Stimulated activated CD8-positive, alpha-beta memory T cell treated with anti-CD3 and anti-CD28 coated beads, Interleukin-7, amount 100 ng/mL, for 24 hours (primary cell): ENCODE results near the gene GOLIM4.
A peak's percentile ranks its signal among the peaks of the same experiment; 100 is the strongest.
"Not testable (repeated sequence)": the region's sequence is repeated elsewhere in the genome, so short reads cannot be mapped to it uniquely, and the experiment has no call there.

Experiments
- DNase-seq: peaks from one replicate; pipeline ENCODE4 v3.0.0-alpha.2; 2020; ENCODE audit warnings: low read depth

GOLIM4 gene

DNA sequence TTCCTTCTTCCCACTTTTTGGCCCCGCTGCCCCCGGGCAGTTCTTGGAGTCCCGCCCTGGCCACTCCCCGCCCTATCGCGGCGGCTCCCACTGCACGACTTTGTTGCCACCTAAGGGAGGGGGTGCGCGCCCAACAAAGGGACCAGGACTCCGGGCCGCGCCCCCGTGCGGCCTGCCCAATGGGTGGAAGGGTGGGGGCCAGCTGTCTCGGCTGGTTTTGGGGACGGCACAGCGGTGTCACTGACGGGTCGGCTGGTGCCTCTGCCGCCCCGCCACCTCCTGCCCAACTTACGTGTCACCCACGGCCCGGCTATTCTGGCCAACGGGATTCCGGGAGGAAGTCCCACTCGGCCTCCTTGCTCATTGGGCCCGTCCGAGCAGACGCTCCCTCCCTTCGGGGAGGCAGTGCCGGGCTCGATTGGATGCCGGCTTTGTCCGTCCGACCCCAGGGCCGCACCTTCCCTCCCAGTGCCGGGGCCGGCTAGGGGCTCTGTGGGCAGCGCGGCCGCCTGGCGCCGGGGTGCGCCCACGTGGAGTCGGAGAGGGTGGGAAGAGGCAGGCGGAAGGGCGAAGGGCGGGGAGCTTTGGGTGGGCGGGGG lies at the start of gene GOLIM4:
GOLIM4 (minus strand) TSS at position 314 of the 599 bp plus-strand sequence. CDS start 639 bp downstream, outside the sequence.
- DNase-seq, result peak; percentile 29

- DNase-seq, result no peak
These were observed 45.8 kb upstream of the GOLIM4 start for GRCh38 chr3:168141405-168141998.

DNA sequence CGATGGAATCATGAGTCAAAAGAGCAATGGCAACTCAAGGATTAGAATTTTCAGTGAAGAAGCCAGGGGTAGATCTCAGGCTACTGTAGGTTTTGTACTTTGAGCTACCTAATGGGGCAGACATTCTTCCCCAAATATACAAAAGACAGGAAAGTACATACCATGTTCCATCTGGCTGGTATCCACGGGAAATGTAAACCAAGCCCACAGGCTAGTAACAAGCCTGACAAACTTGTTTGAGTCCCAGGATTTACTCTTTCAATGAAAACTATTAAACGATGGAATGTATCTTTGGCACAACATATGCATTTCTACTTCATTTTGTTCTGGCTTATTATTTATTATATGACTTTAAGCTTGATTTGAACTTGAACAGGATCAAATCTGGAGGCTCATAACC lies 44.2 kb upstream of the GOLIM4 start:
- DNase-seq, result no peak

DNA sequence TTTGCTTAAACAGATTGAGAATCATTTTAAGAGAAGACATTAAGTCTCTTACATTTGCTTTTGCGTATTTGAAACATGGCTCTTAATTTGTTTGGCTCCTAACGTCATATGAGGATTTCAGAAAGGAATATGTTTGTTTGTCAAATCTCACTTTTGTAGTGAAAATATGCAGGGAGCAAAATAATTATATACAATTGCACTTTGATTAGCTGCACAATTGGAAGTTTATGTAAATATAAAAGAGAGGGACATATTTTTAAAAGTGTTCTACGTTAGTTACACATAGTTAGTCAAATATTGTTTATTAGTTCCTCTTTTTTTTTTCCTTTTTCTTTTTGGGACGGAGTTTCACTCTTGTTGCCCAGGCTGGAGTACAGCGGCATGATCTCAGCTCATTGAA lies 42.7 kb upstream of the GOLIM4 start:
- DNase-seq, result no peak

DNA sequence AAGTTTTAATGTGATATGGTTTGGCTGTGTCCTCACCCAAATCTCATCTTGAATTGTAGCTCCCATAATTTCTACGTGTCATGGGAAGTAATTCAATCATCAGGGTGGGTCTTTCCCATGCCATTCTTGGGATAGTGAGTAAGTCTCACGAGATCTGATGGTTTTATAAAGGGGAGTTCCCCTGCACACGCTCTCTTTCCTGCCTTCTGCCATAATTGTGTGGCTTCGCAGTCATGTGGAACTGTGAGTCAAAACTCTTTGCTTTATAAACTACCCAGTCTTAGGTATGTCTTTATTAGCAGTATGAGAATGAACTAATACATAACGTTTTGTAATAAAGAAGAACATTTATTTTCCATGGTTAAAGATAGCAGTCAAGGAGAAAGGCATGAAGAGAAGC lies 39.2 kb upstream of the GOLIM4 start:
- no peak for DNase-seq

DNA sequence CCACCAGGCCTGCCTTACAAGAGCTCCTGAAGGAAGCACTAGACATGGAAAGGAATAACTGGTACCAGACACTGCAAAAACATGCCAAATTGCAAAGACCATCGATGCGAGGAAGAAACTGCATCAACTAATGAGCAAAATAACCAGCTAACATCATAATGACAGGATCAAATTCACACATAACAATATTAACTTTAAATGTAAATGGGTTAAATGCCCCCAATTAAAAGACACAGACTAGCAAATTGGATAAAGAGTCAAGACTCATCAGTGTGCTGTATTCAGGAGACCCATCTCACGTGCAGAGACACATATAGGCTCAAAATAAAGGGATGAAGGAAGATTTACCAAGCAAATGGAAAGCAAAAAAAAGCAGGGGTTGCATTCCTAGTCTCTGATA lies 34.5 kb upstream of the GOLIM4 start:
- not testable (repeated sequence) for DNase-seq

DNA sequence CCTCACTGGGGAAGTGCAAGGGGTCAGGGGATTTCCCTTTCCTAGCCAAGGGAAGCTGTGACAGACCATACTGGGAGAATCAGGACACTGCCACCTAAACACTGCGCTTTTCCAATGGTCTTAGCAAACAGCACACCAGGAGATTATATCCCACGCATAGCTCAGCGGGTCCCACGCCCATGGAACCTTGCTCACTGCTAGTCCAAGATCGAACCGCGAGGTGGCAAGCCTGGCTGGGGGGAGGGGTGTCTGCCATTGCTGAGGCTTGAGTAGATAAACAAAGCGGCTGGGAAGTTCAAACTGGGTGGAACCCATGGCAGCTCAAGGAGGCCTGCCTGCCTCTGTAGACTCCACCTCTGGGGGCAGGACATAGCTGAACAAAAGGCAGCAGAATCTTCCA lies 32.7 kb upstream of the GOLIM4 start:
- not testable (repeated sequence) for DNase-seq

DNA sequence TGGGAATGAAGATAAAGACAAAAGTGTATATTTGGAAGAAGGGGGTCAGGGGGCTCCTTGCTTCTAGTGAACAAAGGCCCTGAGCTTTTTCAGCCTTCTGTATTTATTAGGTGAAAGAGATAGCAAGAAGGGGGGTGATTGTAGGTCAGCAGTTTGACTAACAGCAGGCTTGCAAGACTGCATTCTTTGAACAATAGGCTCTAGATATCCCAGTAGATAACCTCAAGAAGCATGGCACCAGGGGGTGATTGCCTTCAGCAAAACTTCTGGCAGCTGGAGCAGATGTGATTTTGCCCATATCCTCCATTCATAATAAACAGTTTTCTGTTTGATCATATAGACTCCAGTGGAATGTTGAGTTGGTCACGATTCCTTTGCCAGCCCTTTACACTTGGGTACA lies 31.7 kb upstream of the GOLIM4 start:
- DNase-seq, result no peak

- DNase-seq, result no peak
These were observed 29.1 kb upstream of the GOLIM4 start for GRCh38 chr3:168124791-168125190.

DNA sequence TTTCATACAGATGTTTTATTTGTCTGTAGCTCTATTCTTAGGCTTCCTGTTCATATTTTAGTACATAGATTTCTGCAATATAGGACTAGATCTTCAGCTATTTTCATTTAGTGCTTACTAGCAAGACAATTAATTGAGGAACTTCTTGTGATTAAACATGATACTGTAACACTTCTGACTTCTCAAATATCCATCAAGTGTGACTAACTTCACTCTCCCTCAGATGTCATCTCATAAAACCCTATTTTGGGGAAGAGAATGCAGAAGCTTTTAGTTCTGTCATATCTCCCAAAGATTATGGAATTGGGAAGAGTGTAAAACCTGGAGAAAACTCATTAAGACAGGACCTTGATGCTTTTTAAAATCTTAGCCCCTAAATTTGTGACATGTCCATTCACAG lies 28.6 kb upstream of the GOLIM4 start:
- DNase-seq, result no peak

DNA sequence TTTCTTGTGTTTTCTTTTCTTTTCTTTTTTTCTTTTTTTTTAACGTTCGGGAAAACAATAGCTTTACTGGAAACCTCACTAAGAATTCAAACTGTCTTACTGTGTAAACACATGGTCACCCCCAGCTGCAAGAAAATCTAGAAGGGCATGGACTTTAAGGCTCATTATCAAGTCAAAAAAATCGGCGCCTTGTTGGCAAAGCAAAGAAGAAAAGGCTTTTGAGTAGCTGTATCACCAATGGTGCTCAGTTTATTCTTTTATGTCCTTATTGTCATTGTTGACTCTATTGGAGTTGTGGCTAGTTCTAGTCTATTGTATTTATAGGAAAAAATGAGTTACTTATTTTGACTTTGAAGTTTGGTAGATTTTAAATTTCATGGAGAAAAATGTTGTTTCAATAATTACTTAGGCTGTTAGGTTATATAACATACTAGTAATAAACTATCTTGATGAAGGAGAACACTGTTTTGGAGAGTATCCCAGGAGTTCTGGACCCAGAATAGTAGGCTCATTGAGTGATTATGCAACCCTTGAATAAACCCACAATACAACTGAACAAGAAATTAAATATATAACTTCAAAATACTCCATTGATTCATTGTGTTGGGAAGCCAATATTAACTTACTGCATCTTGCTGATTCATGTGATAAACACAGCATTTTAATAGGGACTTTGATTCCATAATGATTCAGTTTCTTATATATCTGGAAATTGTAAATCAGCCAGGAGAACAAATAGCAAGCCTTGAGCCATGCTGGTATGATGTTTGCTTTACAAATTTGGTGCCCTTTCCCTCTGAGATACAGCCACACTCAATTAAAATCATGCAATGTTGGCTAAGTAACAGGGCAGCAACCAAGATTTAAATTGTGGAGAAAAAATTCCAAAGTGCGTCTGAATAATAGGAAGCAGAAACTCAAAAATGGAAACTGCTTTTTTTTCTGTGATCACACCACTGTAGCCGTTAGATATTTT lies 27.8 kb upstream of the GOLIM4 start:
- no peak for DNase-seq

DNA sequence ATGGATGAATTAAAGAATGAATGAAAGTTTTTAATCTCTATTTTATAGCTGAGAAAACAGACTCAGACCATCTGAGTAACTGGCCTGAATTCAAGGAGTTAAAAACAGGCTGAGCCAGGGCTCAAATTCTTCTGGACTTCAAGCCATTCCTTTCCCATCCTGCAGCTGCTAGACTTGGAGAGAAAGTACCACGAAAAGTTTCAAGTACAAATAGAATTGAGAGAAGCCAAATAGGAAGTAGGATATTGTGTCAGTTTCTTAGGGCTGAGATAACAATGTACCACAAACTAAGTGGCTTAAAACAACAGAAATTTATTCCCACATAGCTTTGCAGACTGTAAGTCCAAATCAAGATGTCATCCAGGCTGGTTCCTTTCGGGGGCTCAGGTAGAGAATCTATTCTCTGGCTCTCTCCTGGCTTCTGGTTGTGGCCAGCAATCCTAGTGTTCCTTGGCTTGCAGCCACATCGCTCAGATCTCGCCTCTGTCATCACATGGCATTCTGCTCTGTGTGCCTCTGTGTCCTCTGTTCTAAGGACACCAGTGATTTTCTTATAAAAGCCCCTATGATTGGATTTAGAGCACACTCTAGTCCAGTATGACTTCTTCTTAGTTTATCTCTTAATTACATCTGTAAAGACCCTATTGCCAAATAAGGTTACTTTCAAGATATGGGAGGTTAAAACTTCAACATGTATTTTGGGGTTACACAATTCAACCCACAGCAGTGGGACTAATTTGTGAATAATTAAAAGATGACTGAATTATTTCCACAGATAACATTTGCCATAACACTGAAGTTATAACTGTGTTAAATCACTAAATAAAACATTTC lies 25.7 kb upstream of the GOLIM4 start:
- DNase-seq, result no peak

DNA sequence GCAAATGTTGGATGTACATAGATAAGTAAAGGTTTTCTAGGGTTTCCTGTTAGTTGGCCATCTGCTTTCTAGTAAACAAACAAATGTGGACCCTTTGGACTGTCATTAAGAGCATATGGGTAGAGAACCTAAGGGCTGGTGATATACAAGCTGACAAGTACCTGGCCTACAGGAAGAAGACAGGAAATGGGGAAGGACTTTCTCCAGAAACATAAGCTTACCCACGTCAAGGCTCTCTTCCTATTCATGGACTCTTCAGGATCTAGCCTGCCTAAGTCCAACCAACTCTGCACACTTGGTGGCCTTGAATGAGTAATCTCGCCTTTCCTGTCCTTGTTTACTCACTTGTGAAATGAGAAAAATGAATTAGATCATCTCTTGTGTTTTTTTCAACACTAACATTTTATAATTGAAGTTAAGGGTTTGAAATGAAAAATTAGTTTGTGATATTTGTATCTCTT lies 22.2 kb upstream of the GOLIM4 start:
- no peak for DNase-seq

- DNase-seq, result no peak
These were observed 21.3 kb upstream of the GOLIM4 start for GRCh38 chr3:168117059-168117458.

GRCh38 chr3:168116279-168116678 lies 20.6 kb upstream of the GOLIM4 start:
- DNase-seq, result no peak

DNA sequence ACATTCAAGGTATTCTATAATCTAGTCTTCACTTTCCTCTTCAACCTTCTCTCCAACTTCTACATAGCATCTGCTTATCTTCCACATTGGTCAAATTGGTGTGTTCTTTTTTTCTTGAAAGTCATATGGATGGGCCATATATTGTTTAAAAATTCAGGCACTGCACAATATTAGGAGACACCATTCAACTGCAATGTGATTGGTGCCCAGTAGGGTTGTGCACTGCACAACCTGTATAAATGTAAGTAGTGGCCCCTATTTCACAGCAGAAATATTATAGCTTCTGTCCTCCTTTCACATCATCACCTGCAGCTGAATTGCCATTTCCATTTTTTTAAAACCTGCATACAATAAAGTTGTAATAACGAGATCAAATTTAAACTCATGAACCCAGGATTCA lies 18.1 kb upstream of the GOLIM4 start:
- no peak for DNase-seq

- no peak for DNase-seq
These were observed 17.2 kb upstream of the GOLIM4 start for GRCh38 chr3:168112894-168113293.

GRCh38 chr3:168104361-168104760 lies 8.6 kb upstream of the GOLIM4 start:
- no peak for DNase-seq

DNA sequence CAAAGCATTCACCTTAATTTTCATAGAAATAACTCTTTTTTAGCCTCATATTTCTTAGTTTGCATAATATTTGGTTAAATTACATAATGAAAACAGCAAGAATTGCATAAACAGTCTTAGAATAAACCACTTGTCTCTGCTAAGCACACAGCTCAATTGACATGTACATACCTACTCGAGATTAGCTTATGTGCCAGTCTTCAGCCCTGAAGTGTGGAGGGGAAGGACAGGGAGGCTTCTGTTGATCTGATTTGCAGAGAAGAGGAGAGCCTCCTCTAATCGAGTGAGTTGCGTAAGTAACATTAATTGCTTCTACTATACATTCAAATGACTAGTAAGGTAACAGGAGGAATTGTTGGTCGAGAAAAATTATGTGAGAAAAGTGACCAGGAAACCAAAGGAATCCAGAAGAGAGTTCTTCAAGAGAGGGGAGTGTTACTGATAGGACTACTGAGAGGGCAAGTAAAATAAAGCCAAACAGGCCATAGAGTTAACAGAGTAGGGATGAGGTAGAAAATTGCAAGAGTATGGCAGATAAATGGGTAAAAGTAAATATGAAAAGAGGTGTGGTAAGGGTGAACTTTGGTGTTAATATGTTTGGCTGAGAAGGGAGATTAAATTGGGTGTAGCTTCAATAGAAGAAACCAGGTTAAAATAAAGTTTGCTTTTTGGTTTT lies 7.1 kb upstream of the GOLIM4 start:
- DNase-seq, result no peak

- no peak for DNase-seq
These were observed 5.2 kb upstream of the GOLIM4 start for GRCh38 chr3:168100777-168101492.

DNA sequence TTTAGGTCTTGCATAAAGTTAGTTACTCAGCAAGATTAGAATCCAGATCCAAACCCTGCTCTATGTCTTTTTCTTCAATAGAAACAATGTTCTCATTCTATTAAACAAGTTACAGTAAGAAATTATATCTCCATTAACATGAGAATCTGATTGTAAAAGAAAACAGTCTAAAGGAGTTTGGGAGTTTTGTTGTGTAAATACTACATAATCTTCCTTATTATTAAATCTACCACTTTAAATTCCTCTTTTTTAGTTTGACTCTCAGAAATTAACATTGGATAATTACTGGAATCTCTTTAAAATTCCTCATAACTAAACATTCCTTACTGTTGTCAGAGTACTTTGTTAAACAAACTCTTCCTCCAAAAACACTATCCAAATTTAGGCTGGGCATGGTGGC lies 1.7 kb upstream of the GOLIM4 start:
- DNase-seq, result no peak
